Measurements from ENCODE around the gene PIGL. TPM values are rescaled to one million over a fixed set of nuclear protein-coding genes. Genes with fewer than 3 reads are reported as not detected.

The PIGL gene
- total and polyA plus RNA-seq, 2 experiments from 2014 or later = 32.9 to 47.3 TPM

- no peaks in the 10 kb centered on the region for H3K27me3 ChIP-seq (ENCODE audit: insufficient read depth)
- H3K36me3 Mint-ChIP-seq (ENCODE audit: low read depth) = no peaks in the 10 kb centered on the region
- H3K27ac Mint-ChIP-seq = no peak overlapping the region
- H3K79me2 ChIP-seq (replicated peaks; ENCODE audit: insufficient read depth) = no peaks in the 10 kb centered on the region
- peaks cover 5% of the 10 kb centered on the region; the same call in 1 of the 3 replicates for H3K4me1 Mint-ChIP-seq
- no peak overlapping the region for H3K4me3 ChIP-seq
- ATAC-seq (no peak), DNase-seq (ENCODE audit: low spot score) (no peak)
- H3K27me3 Mint-ChIP-seq (ENCODE audit: insufficient read depth, low read depth, poor library complexity) = peaks cover 6% of the 10 kb centered on the region
- H2AFZ ChIP-seq = no peak overlapping the region
- H3K9me2 ChIP-seq (ENCODE audit: insufficient read depth) = no peaks in the 10 kb centered on the region
- no peaks in the 10 kb centered on the region for H4K20me1 ChIP-seq (replicated peaks; ENCODE audit: insufficient read depth)
- peaks cover 3% of the 10 kb centered on the region; the same call in 1 of the 2 replicates for H3F3A ChIP-seq (replicated peaks; ENCODE audit: low read depth)
- no peaks in the 10 kb centered on the region for H3K4me1 ChIP-seq (ENCODE audit: insufficient read depth)
- no peaks in the 10 kb centered on the region for H3K36me3 ChIP-seq (ENCODE audit: insufficient read depth)
- no peak overlapping the region for H3K27ac ChIP-seq (ENCODE audit: low read depth)
- H3K4me2 ChIP-seq = no peak overlapping the region
- TF ChIP-seq POLR2AphosphoS5 (IDR thresholded peaks at IDR 0.05; ENCODE audit: low read depth) (no peak), JUNB (IDR thresholded peaks at IDR 0.05; ENCODE audit: unreplicated experiment) (no peak), ZNF114 (CRISPR knock-in tag; IDR thresholded peaks at IDR 0.05) (no peak), CTCF (conservative IDR thresholded peaks at IDR 0.05; ENCODE audit: low read depth in 2 of 2) (no peak), EZH2 (IDR thresholded peaks at IDR 0.05; ENCODE audit: low read depth, unreplicated experiment) (no peak), STAT1 (IDR thresholded peaks at IDR 0.05; ENCODE audit: unreplicated experiment) (no peak), ZNF462 (CRISPR knock-in tag; IDR thresholded peaks at IDR 0.05) (no peak), REST (IDR thresholded peaks at IDR 0.05; ENCODE audit: unreplicated experiment) (no peak), EZH2phosphoT487 (IDR thresholded peaks at IDR 0.05; ENCODE audit: unreplicated experiment) (no peak), ZNF331 (CRISPR knock-in tag; IDR thresholded peaks at IDR 0.05; ENCODE audit: low read depth) (no peak), NANOG (IDR thresholded peaks at IDR 0.05; ENCODE audit: borderline replicate concordance) (no peak), CREB1 (CRISPR knock-in tag; IDR thresholded peaks at IDR 0.05; ENCODE audit: low read depth) (no peak)
- TF ChIP-seq, protein P1, sequence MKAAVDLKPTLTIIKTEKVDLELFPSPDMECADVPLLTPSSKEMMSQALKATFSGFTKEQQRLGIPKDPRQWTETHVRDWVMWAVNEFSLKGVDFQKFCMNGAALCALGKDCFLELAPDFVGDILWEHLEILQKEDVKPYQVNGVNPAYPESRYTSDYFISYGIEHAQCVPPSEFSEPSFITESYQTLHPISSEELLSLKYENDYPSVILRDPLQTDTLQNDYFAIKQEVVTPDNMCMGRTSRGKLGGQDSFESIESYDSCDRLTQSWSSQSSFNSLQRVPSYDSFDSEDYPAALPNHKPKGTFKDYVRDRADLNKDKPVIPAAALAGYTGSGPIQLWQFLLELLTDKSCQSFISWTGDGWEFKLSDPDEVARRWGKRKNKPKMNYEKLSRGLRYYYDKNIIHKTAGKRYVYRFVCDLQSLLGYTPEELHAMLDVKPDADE (IDR thresholded peaks at IDR 0.05) = no peak
- no peak overlapping the region for H3K4me3 Mint-ChIP-seq
- H3K9me3 Mint-ChIP-seq = no peaks in the 10 kb centered on the region
Measured at GRCh38 chr17:16374146-16374938, 157.3 kb downstream of the PIGL start.
